A673 (cell line): Measurements from ENCODE around the gene PSMB2. TPM values are rescaled to one million over a fixed set of nuclear protein-coding genes. Genes with fewer than 3 reads are reported as not detected.

Experiments used
- BruUV-seq: library from RNA; stranded (reverse); fragments of 400-500 nt; replicated peaks from 2 replicates; lab custom pipeline; 2021; lab: Mats Ljungman, UMichigan
- CTCF ChIA-PET: fragments of 300-600 bp; sonication (Branson Sonifier 250); formaldehyde crosslinking; loops from one replicate; lab custom pipeline; 2022; ENCODE audit warnings: antibody characterized with exemption; lab: Charles Lee
- POLR2A ChIA-PET: fragments of 300-600 bp; sonication (Branson Sonifier 250); formaldehyde crosslinking; loops from one replicate; lab custom pipeline; 2022; ENCODE audit warnings: antibody characterized with exemption; ENCODE audit not compliant: low non-redundant PET; lab: Charles Lee
- DNase-seq: peaks from one replicate; pipeline ENCODE4 v3.0.0-alpha.2; 2015; ENCODE audit warnings: low spot score
- H3K27ac ChIP-seq: fragments of 200-600 bp; sonication (generic); 2 replicates; pipeline ENCODE4 v1.5.1; 2016; ENCODE audit warnings: mixed run types, low read depth, mild to moderate bottlenecking, mixed read lengths, antibody characterized with exemption, low read length; ENCODE audit not compliant: poor library complexity, severe bottlenecking
- H3K27me3 ChIP-seq: fragments of 200-600 bp; sonication (generic); replicated peaks from 2 replicates; pipeline ENCODE4 v1.6.1; 2017; ENCODE audit warnings: mixed run types, low read depth, mild to moderate bottlenecking, mixed read lengths, antibody characterized with exemption, low read length; ENCODE audit not compliant: insufficient read depth, poor library complexity
- H3K36me3 ChIP-seq: fragments of 200-600 bp; sonication (generic); 2 replicates; pipeline ENCODE4 v1.6.1; 2016; ENCODE audit warnings: mixed run types, mild to moderate bottlenecking, mixed read lengths, antibody characterized with exemption, low read length; ENCODE audit not compliant: insufficient read depth, poor library complexity, severe bottlenecking
- H3K4me1 ChIP-seq: fragments of 200-600 bp; sonication (generic); 2 replicates; pipeline ENCODE4 v1.6.1; 2017; ENCODE audit warnings: mixed run types, mild to moderate bottlenecking, mixed read lengths, antibody characterized with exemption, low read length; ENCODE audit not compliant: insufficient read depth, poor library complexity, severe bottlenecking
- H3K4me3 ChIP-seq: fragments of 200-600 bp; sonication (generic); 2 replicates; pipeline ENCODE4 v1.5.1; 2016; ENCODE audit warnings: low read depth, mixed run types, mild to moderate bottlenecking, mixed read lengths, low read length; ENCODE audit not compliant: poor library complexity, severe bottlenecking
- H3K9me3 ChIP-seq: fragments of 200-600 bp; sonication (generic); 2 replicates; pipeline ENCODE4 v1.6.1; 2016; ENCODE audit warnings: mixed run types, low read depth, mild to moderate bottlenecking, mixed read lengths, antibody characterized with exemption, low read length; ENCODE audit not compliant: poor library complexity, severe bottlenecking
- EZH2 ChIP-seq: fragments of 200-600 bp; sonication (generic); IDR thresholded peaks from 2 replicates; pipeline ENCODE4 v1.6.1; 2017; ENCODE audit warnings: borderline replicate concordance, low read depth, mild to moderate bottlenecking, mixed read lengths, antibody characterized with exemption, low read length; ENCODE audit not compliant: poor library complexity, severe bottlenecking
- intact Hi-C: fragments of 100-400 bp; cut with micrococcal nuclease; formaldehyde crosslinking; loops from one replicate; pipeline ENCODE4 v1.10.0; 2022; ENCODE audit not compliant: unreplicated experiment
- total RNA-seq: library from RNA; stranded (reverse); gene quantifications from 2 replicates; pipeline ENCODE4 v1.2.3, GENCODE V29; 2021
- TF ChIP-seq, protein P1 (sequence below): fragments of 300-800, 200-600 bp; sonication (generic); conservative IDR thresholded peaks from 2 replicates; pipeline ENCODE4 v1.5.1; 2017; ENCODE audit warnings: low read depth, mild to moderate bottlenecking, antibody characterized with exemption, low read length, moderate library complexity, mixed read lengths

The PSMB2 gene
- total RNA-seq, 1 experiment from 2014 or later, result 169 TPM

DNA sequence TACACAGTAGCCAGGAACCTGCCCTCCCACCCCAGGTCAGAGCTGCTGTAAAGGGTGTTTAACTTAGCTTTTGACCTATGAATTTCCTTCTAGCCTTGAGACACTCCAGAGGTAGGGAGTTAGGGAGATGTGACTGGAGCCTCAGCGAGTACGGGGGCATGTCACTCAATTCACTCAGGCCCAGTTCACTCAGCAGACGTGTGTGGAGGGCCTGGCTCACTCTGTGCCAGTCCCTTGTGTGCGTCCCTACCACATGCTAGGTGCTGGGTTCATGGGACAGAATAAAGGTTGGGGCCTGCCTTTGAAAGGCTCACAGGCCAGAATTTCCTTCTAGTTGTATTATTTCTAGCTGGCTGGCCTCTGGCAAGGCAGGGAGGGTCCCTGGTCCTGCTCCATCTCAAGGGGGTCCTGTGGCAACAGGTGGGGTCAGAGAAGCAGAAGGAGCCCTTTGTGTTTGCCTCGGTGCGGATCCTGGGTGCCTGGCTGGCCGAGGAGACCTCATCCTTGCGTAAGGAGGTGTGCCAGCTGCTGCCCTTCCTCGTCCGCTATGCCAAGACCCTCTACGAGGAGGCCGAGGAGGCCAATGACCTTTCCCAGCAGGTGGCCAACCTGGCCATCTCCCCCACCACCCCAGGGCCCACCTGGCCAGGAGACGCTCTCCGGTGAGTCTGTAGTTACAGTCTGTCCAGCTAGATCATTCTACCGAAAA, 79.2 kb downstream of the PSMB2 start:
- no TSS peak for BruUV-seq
- no peak for DNase-seq
- Histone ChIP-seq H3K4me1 (peaks cover 6% of the 10 kb centered on the region), H3K27me3 (no peaks in the 10 kb centered on the region), H3K27ac (no peak overlapping the region), H3K9me3 (no peaks in the 10 kb centered on the region), H3K36me3 (peaks cover 9% of the 10 kb centered on the region), H3K4me3 (no peak overlapping the region)
- ChIA-PET POLR2A (no interaction called here), CTCF (no interaction called here)
- TF ChIP-seq, protein P1, sequence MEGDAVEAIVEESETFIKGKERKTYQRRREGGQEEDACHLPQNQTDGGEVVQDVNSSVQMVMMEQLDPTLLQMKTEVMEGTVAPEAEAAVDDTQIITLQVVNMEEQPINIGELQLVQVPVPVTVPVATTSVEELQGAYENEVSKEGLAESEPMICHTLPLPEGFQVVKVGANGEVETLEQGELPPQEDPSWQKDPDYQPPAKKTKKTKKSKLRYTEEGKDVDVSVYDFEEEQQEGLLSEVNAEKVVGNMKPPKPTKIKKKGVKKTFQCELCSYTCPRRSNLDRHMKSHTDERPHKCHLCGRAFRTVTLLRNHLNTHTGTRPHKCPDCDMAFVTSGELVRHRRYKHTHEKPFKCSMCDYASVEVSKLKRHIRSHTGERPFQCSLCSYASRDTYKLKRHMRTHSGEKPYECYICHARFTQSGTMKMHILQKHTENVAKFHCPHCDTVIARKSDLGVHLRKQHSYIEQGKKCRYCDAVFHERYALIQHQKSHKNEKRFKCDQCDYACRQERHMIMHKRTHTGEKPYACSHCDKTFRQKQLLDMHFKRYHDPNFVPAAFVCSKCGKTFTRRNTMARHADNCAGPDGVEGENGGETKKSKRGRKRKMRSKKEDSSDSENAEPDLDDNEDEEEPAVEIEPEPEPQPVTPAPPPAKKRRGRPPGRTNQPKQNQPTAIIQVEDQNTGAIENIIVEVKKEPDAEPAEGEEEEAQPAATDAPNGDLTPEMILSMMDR, result no peak
- TF ChIP-seq EZH2, result no peak
- intact Hi-C loops, result no loop called here

DNA sequence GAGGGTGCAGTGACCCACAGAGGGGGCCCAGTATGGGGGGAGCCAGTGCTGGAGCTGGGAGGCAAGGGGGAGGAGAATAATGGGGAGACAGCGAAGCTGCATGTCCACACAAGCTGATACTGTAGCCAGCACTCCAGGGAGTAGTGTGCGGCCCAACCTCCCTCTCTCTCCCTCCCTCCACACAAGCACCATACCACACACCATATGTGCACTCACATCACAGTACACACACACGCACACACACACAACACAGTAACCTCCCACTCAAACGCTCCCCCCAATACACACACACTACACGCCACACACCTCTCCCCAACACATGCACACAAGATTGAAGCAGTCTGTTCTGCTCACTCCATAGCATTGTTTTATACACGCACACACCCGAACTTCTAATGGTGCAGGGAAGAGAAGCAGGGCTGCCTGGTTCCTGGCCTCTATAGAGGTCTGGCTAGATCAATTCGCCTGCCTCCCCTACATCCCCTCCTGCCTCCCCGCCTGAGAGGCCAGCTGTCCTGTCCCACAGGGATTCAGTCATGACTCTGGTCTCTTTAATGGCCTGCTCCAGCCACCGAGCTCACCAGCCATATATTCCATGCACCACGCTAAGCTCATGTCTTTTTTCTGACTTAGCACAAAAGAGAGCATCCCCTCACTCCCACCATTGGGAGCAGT, 79.9 kb downstream of the PSMB2 start:
- CTCF ChIA-PET, result no interaction called here
- BruUV-seq, result no TSS peak
- peaks cover 9% of the 10 kb centered on the region for H3K36me3 ChIP-seq
- POLR2A ChIA-PET, result no interaction called here
- H3K4me1 ChIP-seq, result peaks cover 8% of the 10 kb centered on the region
- no peak overlapping the region for H3K4me3 ChIP-seq
- H3K27me3 ChIP-seq, result no peaks in the 10 kb centered on the region
- DNase-seq, result no peak
- TF ChIP-seq, protein P1, result no peak
- no peaks in the 10 kb centered on the region for H3K9me3 ChIP-seq
- intact Hi-C loops, result no loop called here
- no peak overlapping the region for H3K27ac ChIP-seq

DNA sequence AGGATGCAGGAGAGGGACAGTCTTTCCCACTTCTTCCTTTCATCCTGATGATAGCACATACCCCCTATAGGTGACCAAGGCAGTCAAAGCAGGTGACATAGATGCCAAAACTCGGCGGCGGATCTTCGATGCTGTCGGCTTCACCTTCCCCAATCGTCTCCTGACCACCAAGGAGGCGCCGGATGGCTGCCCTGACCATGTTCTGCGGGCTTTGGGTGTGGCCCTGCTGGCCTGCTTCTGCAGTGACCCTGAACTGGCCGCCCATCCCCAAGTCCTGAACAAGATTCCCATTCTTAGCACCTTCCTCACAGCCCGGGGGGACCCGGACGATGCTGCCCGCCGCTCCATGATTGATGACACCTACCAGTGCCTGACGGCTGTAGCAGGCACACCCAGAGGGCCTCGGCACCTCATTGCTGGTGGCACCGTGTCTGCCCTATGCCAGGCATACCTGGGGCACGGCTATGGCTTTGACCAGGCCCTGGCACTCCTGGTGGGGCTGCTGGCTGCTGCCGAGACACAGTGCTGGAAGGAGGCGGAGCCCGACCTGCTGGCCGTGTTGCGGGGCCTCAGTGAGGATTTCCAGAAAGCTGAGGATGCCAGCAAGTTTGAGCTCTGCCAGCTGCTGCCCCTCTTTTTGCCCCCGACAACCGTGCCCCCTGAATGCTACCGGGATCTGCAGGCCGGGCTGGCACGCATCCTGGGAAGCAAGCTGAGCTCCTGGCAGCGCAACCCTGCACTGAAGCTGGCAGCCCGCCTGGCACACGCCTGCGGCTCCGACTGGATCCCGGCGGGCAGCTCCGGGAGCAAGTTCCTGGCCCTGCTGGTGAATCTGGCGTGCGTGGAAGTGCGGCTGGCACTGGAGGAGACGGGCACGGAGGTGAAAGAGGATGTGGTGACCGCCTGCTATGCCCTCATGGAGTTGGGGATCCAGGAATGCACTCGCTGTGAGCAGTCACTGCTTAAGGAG, 80.8 kb downstream of the PSMB2 start:
- Histone ChIP-seq H3K4me1 (peaks cover 14% of the 10 kb centered on the region), H3K27ac (no peak overlapping the region), H3K27me3 (no peaks in the 10 kb centered on the region), H3K4me3 (no peak overlapping the region), H3K36me3 (peaks cover 9% of the 10 kb centered on the region), H3K9me3 (no peaks in the 10 kb centered on the region)
- ChIA-PET CTCF (no interaction called here), POLR2A (no interaction called here)
- BruUV-seq, result no TSS peak
- intact Hi-C loops, result no loop called here
- TF ChIP-seq, protein P1, result no peak
- TF ChIP-seq EZH2, result no peak
- no peak for DNase-seq
